ENCODE measurements around the gene CSNK1D. TPM values are rescaled to one million over a fixed set of nuclear protein-coding genes. Genes with fewer than 3 reads are reported as not detected.

CSNK1D gene
- total and polyA plus RNA-seq, 8 donors: 55.9 to 180 (median 89.1) TPM

GRCh38 chr17:82281502-82282238 is 8.2 kb upstream of the CSNK1D start:
- WGBS, 5 donors: 51 to 60% (median 56%) methylated on average over 22 of the region's 22 CpGs

GRCh38 chr17:82281076-82281475 is 7.6 kb upstream of the CSNK1D start:
- TF ChIP-seq EP300 (IDR thresholded peaks at IDR 0.05) (no peak), POLR2AphosphoS5 (IDR thresholded peaks at IDR 0.05) (no peak), POLR2A (IDR thresholded peaks at IDR 0.05) (no peak), CTCF (IDR thresholded peaks at IDR 0.05) (no peak)

More at GRCh38 chr17:82281502-82282238, 8.2 kb upstream of the CSNK1D start:
- H3K27me3 ChIP-seq: no peaks in the 10 kb centered on the region
- intact Hi-C loops (cut with DNase I; ENCODE audit: low total_unique reads): no loop called here
- DNase-seq: peak in 1 of 2 donors; percentile 82
- peak overlapping the region in 4 of 5 donors; percentile 22 to 68 (median 42) for H3K27ac ChIP-seq
- H3K4me3 ChIP-seq: no peak overlapping the region
- no peak for TF ChIP-seq EP300 (IDR thresholded peaks at IDR 0.05)
- peak in 1 of 3 donors; percentile 49 for TF ChIP-seq POLR2AphosphoS5 (IDR thresholded peaks at IDR 0.05)
- peaks cover 0 to 6% (median 3%) of the 10 kb centered on the region in 4 donors for H3K36me3 ChIP-seq
- H3K4me1 ChIP-seq: peaks cover 19 to 57% (median 27%) of the 10 kb centered on the region in 4 donors
- no peaks in the 10 kb centered on the region for H3K9me3 ChIP-seq

GRCh38 chr17:82280537-82280936 is 7.0 kb upstream of the CSNK1D start:
- no peak for DNase-seq
- WGBS, 5 donors: 94 to 97% (median 95%) methylated on average over 8 of the region's 8 CpGs
- Histone ChIP-seq H3K4me1 (peaks cover 19 to 61% (median 27%) of the 10 kb centered on the region in 4 donors), H3K9me3 (no peaks in the 10 kb centered on the region), H3K27ac (no peak overlapping the region), H3K27me3 (no peaks in the 10 kb centered on the region), H3K4me3 (no peak overlapping the region), H3K36me3 (peaks cover 0 to 6% (median 3%) of the 10 kb centered on the region in 4 donors)
- intact Hi-C loops (cut with DNase I; ENCODE audit: low total_unique reads): no loop called here
- no peak for TF ChIP-seq POLR2A (IDR thresholded peaks at IDR 0.05)
- TF ChIP-seq POLR2AphosphoS5 (IDR thresholded peaks at IDR 0.05): no peak
- TF ChIP-seq EP300 (IDR thresholded peaks at IDR 0.05): no peak
- no peak for TF ChIP-seq CTCF (IDR thresholded peaks at IDR 0.05)

More at GRCh38 chr17:82281076-82281475, 7.6 kb upstream of the CSNK1D start:
- DNase-seq: no peak
- peaks cover 19 to 61% (median 27%) of the 10 kb centered on the region in 4 donors for H3K4me1 ChIP-seq
- H3K9me3 ChIP-seq: no peaks in the 10 kb centered on the region
- WGBS, 5 donors: 67 to 86% (median 82%) methylated on average over 5 to 7 of the region's 7 CpGs
- no peak overlapping the region for H3K4me3 ChIP-seq
- no peak overlapping the region for H3K27ac ChIP-seq
- H3K36me3 ChIP-seq: peaks cover 0 to 6% (median 3%) of the 10 kb centered on the region in 4 donors
- no peaks in the 10 kb centered on the region for H3K27me3 ChIP-seq
- intact Hi-C loops (cut with DNase I; ENCODE audit: low total_unique reads): no loop called here

GRCh38 chr17:82278786-82279391 is 5.4 kb upstream of the CSNK1D start:
- H3K27me3 ChIP-seq: no peaks in the 10 kb centered on the region
- H3K4me3 ChIP-seq: no peak overlapping the region
- peaks cover 0 to 6% (median 3%) of the 10 kb centered on the region in 4 donors for H3K36me3 ChIP-seq
- intact Hi-C loops (cut with DNase I; ENCODE audit: low total_unique reads): no loop called here
- H3K27ac ChIP-seq: peak overlapping the region in 4 of 5 donors; percentile 1 to 73 (median 14)
- 45 to 67% (median 59%) methylated on average over 9 to 16 of the region's 16 CpGs for WGBS, 5 donors
- H3K9me3 ChIP-seq: no peaks in the 10 kb centered on the region
- no peak for TF ChIP-seq POLR2AphosphoS5 (IDR thresholded peaks at IDR 0.05)
- no peak for TF ChIP-seq POLR2A (IDR thresholded peaks at IDR 0.05)
- no peak for TF ChIP-seq CTCF (IDR thresholded peaks at IDR 0.05)
- no peak for TF ChIP-seq EP300 (IDR thresholded peaks at IDR 0.05)
- peaks cover 31 to 76% (median 40%) of the 10 kb centered on the region in 4 donors for H3K4me1 ChIP-seq
- DNase-seq: peak in 1 of 2 donors; percentile 62

All from stomach (tissue), 9 donors.